NK-92 (cell line): Measurements from ENCODE around the gene MAP3K4.

Source experiments
- DNase-seq: peaks from one replicate; lab custom pipeline; 2025; ENCODE audit not compliant: unreplicated experiment; lab: John Stamatoyannopoulos, UW

MAP3K4 gene

DNA sequence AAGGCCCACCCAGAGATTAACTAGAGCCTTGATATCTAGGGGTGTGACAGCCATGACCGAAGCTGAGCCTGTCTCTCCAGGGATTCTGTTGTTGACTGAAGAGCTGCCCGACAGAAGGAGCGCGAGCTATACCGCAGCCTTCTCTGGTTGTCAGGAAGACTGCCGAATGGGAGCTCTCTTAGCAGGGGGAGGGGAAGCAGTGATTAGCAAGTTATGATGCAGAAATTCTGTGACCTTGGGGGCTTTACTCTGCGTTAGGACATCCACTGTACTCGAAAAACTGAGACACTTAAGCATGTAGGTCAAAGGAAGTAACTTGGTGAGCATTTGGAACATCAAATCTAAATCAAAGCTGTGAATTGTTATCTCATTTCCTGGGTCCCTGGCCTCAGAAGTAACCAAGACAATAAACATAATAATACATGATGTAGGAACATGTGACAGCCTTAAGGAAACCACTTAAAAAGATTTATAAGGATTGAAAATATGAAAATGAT is 84.7 kb downstream of the MAP3K4 start:
- no peak for DNase-seq

DNA sequence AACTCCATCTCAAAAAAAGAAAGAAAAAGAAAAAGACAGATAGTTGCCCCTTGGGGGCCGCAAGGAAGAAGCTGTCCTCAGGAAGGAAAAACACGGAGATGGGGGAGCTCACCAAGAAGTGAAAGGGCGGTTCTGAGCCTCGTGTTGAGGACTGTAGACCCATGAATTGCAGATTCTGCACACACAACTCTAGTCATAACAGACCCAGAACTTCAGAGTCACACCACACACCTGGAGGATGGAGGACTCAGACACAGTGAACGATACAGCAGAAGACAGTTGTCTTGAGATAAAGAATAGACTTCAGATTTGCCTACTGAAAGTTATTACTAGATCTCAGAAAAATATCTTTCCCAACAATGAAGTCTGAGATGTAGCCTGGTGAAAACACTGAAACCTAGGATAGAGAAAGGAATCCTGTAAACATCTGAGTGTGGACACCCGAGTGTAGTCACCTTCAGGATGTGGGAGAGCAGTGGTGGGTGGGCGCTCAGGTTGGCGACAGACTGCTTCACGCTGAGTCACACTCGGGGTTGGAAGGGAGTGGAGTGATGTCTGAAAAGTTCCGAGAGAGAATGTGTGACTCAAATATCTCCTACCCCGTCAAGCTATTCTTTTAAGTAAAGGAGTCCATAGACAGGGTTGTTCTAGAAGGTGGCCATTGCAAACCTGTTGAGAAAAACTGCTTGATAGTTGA is 88.1 kb downstream of the MAP3K4 start:
- no peak for DNase-seq

DNA sequence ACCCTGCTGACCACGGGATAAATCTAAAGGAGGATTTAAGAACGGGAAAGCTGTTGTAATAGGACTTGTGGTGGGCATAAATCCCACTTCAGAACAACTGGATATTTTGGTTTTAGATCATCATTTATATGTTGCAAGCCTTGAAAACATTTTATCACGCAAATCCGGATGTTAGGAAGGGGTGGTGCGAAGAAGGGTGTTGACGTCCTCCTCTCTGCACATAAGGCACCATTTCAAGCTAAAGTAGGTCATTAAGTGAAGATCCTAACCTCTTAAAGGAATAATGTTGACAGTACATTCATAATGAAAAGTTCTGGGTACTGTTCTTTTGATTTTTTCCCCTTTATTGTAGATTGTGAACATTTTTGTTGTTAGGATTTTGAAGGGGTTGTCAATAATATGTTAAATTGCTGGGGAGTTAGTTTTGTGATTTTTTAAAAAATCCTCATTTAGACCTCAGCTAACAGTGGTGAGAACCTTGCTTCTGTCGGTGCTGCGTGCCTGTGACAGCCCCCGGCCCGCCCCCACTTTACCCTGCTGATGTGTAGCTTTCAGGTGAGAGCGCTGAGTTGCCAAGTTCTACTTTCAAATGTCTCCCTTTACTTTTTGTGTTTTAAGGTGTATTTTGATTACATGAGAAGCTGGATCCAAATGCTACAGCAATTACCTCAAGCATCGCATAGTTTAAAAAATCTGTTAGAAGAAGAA is 88.8 kb downstream of the MAP3K4 start:
- no peak for DNase-seq

DNA sequence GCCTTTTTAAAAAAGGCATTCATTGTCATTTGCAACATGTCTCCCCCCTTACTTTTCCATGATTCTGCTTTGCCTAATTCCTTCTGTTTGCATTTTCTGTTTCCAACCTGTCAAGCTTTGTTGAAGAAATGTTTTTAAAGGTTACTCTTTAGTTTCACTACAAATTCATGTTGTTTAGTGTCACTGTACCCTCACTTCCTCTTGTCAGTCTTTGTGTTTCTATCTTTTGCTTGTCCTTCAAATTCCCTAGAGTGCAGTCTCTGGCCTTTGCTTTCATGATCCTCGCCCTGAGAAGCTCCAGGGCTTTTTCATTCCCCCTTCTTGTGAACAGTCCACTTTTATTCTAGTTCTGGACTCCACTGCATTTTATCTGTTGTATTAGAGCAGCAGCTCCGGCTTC is 90.6 kb downstream of the MAP3K4 start:
- no peak for DNase-seq

DNA sequence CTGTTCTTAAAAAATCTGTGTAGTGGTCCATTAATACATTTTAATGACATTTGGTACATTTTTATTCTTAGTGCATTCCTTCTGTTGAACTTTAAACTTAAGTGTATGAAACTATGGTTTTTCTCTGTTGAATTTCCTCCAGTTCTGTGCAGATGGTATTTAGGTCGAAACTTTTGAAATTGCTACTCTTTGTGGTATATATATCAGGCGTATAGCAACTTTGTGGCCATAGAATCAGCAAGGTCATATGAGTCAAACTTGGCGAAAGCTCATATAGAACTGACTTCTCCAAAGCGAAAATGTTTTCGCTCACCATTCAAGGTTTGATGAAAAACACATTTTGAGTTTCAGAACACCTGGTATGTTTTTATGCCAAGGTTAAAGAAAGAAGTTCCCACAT is 93.7 kb downstream of the MAP3K4 start:
- DNase-seq: no peak

DNA sequence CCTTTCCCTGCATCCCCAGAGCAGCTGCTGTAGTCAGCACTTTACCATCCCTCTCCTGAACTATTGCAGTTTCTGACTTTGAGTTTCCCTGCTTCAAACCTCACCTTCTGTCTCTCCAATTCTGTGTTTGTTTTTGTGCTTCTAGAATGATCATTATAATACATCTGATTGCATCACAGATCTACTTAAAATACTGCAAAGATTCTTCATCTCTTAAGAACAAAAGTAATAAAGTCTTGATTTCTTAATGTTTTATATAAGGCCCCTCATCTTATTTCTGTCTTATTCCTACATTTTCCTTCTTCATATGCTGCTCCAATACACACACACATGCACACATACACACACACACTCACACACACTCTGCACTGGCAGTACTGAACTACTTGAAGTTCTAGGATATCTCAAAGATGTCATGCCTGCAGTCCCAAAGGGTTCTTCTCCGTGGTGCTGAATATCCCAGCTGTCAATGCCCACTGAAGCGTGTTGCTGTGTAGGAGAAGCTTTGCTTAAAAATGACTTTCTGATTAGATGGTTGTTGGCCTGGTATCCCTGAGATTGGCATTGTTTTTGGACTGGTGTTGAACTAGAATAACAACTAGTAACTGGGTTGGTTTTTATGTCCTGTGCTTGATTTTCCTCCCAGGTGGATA is 97.2 kb downstream of the MAP3K4 start:
- no peak for DNase-seq

DNA sequence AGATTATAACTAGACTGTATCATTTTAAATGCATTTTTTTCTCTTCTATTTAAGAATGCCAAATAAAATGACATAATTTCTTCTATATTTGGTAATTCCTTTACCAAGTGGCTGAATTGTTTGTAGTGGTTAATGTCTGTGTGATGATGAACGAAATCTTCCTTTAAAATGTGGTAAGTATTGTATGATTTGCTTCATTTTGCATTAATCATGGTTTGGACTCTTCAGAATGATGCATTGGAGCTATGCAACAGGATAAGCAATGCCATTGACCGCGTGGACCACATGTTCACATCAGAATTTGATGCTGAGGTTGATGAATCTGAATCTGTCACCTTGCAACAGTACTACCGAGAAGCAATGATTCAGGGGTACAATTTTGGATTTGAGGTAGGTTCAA is 99.6 kb downstream of the MAP3K4 start:
- DNase-seq: no peak

DNA sequence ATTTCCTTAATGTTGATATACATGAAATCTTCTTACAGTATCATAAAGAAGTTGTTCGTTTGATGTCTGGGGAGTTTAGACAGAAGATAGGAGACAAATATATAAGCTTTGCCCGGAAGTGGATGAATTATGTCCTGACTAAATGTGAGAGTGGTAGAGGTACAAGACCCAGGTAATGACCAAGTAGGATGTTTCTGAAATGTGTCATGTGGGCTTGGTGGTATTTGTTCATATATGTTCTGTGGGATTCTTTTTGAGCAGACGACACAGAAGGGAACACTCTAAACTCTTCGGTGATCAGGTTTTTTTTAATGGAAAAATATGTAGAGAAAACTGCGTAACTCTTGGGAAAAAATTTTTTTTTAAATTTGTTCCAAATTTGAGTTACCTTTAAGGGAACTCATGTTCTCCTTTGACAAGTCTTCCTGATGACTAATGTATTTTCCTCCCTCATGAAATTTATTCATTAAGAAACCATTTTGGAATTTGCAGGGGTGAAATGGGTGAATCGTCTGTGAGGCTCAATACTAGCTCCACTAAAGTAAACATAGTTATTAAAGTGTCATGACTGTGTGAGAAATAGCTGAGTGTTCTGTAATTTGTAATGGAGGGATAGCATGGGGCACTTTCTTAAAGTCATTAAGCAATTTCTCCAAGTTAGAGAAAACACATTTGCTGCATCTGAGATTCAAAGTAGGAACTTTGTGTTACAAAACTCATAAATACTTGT is 100.6 kb downstream of the MAP3K4 start:
- DNase-seq: no peak

DNA sequence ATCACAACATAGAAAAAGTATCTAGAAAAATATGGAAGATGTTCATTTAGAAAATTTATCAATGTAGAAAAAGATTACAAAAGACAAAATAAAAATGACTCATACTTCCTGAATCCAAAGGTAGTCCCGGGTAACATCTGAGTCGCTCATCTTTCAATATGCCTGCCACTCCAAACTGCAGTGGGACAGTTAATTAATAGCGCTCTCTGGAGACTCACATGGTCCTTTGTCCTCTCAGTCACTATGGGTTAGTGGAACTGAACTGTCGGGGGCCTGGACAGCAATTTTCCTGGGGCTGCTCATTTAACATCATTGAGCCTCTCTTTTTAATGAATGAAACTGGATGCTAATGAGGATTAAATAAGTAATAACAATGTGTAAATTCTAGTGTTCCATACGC is 103.4 kb downstream of the MAP3K4 start:
- no peak for DNase-seq

DNA sequence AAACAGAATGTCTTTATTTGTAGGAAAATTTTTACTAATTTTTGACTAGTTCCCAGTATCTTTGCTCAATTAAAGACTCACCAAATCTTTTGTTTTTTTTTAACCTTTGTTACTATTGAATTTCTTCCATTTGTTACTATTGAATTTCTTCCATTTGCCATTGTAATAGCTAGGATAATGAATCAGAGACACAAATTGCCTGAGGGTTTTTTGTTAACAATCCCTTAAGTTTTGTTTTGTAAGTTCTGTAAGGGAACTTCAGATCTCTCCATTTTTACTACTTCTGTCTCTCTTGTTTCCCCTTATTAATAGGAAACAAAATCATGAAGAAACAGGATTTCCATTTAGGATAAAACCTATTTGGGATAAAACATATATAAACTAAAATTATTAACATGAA is 104.3 kb downstream of the MAP3K4 start:
- no peak for DNase-seq

DNA sequence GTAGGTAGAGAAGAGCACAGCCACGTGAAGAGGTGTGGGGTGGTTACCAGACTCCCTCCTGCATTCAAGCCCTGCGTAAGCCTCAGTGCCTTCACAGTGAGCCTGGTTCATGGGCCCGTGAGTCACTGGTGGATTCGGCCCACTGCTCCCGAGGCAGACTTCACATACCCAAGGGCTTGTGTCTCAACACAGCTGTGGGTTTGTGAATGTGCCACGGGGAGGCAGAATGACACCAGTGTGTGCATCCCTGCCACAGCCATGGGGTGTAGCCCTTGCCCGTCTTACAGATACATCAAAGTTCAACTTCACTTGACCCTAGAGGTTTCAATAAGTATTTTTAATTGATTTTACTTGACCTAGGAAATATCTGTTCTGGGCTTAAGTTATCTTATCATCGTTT is 108.5 kb downstream of the MAP3K4 start:
- DNase-seq: no peak

DNA sequence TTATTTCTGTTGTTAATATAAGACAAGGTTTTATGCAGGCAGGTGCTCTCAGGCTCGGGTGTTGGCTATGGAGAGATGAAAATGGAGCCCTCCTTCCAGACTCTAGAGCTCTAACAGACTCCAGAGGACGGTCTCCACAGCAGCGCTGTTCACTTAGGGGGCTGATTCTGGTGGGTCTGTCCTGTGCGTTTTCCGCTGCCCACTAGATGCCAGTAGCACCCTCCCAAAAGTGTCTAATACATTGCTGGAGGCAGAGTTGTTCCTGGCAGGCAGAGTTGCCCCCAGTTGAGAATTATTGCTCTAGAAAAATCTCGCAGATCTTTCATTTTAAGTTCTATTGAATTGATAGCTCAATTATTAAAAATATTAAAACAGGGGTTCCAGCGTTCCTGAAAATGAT is 109.9 kb downstream of the MAP3K4 start:
- no peak for DNase-seq

DNA sequence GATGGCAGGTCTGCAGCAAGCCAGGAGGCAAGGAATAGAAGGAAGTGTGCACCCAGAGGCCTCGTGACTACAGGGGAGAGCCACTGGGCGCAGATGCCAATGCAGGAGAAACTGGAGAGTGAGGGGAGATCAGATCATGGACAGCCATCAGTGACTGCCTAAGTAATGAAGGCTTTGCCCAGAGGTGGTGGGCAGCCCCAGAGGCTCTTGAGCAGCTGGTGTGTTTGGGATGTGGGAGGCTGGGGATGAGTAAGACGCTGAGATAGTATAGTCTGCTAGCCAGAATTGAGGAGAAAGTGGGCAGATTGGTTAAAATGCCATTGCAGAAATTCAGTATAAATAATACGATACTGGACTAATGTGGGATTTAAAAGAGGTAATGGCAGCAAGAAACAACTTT is 111.9 kb downstream of the MAP3K4 start:
- no peak for DNase-seq

DNA sequence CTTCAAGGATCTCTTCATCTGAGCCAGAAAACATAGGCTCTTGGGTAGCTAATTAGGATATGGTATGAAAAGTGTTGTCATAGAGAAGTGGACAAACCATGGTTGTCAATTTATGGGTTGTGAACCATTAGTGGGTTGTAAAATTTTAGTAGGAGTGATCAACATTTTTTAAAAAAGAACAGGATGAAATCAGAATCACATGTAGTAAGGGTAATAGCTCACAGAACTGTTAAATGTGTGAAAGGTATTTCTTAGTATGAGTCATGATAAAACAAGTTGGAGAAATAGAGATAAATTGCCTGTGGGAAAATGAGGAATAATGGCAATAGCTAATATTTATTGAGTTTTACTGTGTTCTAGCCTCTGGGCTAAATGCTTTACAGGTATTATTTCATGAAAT is 113.4 kb downstream of the MAP3K4 start:
- DNase-seq: no peak

DNA sequence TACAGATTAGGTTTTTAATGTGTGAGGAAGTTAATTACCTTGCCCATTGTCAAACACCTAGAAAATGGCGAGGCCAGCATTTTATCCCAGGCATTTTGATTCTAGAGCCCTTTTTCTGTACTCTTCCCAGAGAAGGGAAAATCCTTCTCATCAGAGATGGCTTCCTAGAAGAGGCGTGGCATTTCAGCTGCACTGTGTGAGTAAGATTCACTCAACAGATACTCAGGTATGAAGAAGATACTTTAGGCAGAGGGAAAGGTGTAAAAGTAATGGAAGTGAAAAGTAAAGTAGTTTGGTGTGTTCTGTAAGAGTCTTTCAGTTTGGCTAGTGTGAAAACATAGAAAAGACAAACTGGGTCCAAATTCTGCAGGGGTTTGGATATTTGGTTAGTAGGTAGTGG is 113.8 kb downstream of the MAP3K4 start:
- no peak for DNase-seq

DNA sequence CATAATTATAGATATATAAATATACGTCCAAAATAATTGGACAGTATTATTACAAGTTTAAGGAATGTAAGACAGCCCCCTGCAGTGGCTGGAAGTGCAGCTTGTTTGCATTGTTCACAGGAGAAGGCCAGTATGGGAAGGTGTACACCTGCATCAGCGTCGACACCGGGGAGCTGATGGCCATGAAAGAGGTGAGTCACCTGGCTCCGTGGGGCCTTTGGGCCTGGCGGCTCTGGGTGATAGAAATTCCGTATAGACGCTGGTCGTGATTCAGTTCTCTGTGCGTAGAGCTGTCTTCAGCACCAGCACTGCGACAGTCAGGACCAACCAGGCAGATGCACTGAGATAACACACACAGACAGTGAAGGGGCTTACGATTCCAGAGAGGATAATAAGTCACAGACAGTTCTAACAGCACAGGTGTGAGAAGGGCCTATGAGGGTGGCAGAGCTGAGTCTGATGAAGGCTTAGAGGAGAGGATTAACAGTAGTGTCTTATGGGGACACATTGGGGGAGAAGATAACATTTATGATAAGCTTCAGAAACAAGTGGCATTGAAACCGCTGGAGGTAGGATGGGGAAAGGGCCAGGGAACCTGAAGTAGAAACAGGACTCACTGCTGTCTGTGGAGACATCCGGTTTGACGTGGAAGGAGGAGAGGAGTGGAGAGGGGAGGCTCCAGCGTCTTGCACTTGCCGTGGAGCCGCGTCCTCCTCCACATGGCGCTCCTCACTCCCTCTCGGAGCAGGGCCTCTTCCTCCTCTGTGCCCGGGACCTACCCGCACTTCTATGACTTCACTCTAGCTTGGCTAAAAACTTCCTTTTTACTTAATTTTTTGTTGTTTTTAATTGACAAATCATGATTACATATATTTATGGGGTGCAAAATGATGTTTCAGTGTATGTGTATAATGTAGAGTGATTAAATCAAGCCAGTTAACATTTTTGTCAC is 116.5 kb downstream of the MAP3K4 start:
- DNase-seq: no peak

DNA sequence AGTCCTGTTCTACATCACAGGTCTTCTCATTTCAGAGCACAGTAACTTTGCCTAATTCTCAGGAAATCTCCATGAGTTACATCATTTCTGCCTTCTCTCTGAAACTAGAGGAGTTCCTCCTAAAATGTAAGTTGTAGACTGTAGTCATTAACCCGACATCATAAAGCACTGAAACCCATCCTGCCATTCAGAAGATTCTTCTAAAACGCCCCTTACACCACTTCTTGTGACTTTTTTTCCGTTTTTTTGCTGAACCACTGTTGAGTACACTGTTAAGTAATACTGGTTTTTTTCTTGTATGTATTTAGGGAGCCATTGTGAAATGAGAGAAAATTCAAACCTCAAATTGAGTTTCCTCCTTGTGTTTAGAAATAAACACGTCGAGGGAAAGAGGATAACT is 117.3 kb downstream of the MAP3K4 start:
- no peak for DNase-seq

DNA sequence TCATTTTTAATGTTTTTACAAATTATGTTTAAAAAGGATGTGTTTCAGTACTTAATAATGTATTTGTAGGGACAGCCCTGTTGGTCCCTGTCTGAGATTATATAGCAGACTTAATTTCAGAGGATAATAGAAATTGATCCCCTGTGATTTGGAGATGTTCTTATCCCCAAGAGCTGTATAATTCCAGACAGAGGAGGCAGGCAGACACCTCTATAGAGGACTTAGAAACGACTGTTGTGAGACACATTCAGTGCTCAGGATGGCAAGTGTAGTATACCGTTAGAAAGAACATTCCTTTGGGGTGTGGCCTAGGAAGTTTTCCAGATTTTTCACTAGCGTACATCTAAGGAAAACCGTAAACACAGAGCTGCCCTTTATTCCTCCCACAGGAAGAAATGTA is 117.8 kb downstream of the MAP3K4 start:
- DNase-seq: no peak

DNA sequence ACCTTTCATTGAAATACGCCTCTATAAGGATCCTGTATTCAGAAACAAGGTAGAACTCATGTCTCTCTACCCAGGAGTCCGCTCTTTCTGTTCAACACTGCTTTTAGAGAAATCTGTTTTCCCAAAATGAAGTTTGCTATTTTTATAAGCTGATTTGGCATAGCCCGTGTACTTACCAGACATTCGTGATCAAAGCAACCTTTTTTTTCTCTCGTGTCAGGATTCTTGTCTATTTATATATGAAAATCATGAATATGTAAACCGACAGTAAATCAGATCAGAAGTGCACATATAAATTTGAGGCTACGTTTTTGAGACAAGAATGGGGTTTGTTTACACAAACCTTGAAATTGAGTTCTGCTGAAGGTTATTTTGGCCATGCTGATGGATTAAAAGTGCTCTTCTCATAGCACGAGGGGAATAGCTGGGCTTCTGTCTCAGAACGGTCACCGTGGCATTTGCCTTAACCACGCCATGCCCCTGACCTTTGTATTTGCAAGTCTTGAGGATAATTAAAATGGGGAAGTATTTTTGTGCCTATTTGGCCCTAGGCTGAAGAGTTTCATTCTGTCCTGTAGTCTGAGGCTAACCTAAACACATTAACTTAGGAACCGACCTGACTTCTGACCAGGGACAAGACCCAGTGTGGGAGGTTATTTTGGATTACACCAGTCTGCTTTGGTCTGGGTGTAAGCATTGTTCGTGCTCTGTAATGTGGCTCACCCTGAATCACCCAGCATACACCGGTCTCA is 118.6 kb downstream of the MAP3K4 start:
- no peak for DNase-seq

DNA sequence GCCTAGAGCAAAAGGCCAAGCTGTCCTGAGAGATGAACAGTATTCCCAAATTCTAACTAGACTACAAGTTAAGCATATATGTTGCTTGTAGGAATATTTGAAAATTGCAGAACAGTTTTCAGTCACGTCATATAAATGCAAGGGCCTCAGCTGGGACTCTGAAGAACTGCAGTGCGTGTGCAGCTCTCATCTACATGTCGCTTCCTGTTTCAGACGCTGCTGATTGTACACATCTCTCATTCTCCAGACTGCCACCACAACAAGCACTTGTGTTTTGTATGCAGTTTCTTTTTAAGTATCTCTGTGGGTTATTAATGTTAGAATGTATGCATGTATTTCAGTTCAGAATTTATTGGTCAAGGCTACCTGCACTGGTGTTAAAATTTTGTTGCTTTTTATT is 119.7 kb downstream of the MAP3K4 start:
- DNase-seq: no peak
